ENCODE results near the gene NEDD9.
A peak's percentile ranks its signal among the peaks of the same experiment; 100 is the strongest.

Gene NEDD9

DNA sequence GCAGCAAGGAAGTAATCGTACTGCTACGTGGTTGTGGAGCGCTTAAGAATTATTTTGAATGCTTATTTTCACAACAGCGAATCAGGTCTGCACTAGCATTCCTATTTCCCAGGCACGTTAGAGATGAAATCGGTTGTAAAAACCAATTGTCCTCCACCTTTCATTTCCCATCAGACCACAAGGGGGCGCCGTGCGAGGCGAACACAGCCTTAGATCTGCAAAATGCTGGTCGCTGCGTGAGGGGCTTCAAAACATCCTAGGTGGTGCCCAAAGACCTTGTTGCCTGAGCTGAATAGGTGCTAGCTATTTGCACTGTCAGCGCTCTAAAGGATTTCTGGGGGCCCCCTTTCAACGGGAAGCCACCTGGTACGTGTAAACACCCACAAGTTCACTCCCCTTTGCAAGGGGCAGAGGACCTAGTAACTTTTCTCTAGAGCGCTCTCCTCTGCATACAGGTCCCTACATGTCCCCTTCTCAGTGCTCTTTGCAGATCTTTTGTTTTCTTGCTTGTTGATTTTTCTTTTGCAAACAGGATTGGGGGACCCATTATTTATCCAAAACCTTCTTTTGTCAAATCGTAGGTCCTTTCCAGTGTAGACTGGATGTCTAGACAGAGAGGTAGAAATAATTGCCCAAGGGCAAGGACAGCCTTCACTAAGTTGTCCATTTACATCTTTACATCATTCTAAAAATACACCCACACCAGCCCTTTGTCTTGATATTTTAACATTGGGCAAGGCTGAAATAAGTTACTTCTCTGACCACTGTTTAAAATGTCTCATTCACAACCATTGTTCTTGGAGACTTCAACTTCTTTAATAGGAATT is 59.8 kb downstream of the NEDD9 start:
- peak in 1 of 2 experiments; percentile 2 for DNase-seq

DNA sequence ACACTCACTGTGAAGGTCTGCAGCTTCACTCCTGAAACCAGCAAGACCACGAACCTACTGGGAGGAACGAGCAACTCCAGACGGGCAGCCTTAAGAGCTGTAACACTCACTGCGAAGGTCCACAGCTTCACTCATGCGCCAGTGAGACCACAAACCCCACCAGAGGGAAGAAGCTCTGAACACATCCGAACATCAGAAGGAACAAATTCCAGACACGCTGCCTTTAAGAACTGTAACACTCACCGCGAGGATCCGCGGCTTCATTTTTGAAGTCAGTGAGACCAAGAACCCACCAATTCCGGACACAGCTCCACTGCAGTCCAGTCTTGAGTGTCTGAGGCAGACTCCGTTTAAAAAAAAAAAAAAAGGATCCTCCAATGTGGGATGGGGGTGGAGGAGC is 60.5 kb downstream of the NEDD9 start:
- DNase-seq: no peak

DNA sequence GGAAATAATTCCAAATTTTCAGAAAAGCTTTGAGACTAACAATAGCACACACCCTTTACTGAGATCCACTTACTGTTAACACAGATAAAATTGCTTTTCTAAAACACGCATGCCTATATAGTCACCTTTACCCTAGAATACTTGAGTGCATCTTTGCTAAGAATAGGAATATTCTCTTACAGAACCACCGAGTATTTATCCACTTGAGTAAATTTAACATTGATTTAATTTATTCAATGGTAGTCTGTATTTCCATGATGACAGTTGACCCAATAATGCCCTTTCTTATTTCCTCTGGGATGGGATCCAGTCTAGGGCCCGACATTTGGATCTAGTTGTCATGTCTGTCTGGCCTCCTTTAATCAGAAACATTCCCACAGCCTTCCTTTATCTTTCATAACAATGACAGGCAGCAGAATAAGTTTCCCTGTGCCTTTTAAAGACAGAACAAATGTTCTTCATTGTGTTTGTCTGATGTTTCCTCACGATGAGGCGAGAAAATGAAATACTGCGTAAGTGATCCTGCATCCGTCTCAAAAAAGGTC is 64.3 kb downstream of the NEDD9 start:
- DNase-seq: no peak

DNA sequence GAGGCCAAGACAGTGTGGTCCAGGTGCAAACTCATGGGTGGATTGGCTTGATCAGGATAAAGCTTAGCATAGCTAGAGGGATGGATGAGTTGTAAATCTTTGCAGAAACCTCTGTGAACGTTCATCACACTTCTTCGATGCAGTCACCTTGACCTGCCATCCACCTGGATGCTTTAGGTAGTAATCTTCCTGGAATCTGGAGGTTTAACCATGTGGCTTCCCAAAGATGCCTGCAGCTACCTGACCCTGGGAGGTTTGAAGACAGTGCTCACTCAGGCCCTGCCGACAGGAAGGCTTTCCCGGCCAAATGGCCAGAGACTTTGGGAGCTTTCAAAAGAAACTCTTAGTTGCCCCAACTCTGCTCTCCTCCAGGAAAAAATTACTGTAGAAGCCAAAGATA is 65.5 kb downstream of the NEDD9 start:
- no peak for DNase-seq

DNA sequence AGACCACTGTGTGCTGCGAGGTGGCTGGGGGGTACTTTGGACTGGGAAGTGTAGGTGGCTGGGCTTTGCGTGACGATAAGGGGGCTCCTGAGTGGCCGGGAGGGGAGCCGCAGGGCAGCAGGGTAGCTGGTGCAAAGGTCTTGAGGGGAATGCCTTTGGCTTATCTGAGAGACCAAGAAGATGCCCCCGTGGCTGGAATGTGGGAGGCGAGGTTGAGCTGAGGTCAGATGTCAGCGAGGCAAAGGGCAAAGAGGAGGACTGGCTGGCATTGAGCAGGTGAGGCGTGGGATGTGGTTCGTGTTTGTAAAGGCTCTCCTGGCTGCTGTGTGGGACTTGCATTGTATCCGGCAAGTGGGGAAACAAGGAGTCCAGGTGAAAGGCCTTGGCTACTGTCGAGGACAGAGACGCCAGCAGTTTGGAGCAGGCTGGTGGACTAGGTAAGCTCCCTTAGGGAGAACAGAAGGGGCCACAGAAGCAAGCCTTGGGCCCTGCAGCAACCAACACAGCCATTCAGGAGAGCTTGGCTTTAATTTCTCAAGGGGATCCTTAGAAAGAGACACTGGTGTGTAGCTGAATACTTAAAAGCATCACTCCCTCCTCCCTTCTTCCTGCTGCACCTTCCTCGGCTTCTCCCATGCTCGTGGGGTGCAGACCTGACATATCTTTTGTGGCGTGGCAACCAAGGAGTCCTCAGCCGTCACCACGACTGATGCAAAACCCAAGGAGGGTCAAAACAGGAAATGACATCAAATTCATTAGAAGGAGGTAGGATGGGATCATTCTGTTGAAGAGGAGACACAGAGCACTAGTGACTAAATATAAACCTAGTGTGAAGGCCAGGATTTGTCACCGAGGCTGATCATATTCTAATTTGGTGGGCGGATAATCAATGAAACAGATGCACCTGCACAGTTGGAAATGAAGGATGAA is 67.5 kb downstream of the NEDD9 start:
- no peak for DNase-seq

DNA sequence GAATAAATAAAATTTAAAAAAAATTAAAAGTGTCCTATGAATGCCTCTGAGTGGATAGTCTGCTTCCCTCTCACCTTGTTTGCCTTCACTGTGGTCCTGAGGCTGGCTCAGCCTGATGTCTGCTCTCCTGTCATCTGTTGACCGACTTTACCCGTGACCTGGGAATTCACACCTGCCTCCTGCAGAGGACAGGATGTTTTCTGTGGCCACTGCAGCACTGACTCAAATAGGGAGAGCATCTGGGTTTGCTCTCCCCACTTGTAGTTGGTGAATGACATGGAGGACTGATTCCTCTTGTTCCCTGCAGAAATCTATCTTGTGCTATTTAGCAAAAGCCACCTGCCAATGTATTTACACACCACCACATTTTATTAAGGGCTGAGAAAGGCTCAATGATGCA is 68.5 kb downstream of the NEDD9 start:
- no peak for DNase-seq

DNA sequence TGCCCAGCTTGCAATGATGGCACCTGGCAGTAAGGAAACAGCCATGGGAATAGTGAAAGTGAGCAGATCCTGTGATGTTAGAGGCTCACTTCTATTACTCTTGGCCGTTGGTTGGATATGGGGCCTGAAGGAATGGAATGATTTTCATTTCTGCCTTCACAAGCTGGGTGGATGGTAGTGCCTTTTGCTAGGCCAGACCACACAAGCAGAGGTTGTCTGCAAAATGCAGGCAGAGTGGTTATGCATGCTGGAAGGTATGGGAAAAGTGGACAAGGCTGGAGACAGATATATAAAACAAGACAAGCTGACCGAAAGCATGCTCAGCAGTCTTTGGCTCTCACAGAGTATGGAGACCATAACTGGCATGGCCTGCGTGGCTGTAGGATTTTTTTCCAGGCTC is 70.2 kb downstream of the NEDD9 start:
- DNase-seq: no peak

DNA sequence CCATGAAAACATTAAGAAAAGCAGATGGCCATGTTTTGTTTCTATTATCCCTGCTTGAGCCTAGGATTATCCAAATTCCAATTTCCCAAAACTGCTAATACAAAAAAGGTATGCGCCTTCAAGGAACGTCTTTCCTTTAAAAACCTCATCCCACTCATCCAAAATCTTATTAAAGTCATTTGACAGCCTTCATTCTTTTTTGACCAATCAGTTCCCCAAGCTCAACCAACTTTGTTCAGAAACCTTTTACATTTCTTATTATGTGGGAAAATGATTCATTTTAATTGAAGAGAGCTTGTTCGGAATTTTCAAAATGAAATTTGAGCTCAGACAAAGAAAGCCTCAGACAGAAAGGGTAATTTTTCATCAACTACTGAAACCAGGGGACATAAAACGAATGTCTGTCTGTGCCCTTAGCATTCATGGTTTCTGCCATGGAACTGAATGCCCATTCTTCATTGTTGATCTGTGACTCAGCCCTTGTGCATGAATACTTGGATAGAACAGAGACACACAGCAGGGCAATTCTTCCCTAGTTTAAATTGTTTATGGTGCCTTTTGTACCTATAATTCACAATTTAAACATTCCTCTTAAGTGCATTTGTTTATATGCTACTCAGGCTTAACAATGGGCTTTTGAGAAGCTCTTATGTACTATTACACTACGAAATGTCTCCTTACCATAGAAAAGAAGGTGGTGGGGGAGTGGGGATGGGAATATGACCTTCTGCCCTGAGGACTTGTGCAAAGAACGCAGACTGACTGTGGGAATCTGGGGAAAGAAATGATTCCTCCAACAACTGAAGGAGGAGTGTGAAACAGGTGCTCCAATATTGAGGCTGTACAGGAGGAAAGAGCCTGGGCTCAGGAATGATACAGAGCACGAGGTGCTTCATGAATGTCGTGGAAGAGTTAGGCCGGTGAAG is 71.2 kb downstream of the NEDD9 start:
- no peak for DNase-seq

DNA sequence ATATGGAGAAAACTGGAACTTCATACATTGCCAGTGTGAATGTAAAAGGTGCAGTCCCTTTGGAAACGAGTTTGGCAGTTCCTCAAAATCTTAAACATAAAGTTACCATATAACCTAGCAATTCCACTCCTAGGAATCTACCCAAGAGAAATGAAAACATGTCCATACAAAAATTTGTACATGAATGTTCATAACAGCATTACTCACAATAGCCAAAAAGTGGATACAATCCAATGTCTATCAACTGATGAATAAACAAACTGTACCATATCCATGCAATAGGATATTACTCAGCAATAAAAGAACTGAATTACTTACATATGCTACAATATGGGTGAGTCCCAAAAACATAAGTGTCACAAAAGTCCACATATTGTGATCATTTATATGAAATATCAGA is 72.3 kb downstream of the NEDD9 start:
- DNase-seq: no peak

DNA sequence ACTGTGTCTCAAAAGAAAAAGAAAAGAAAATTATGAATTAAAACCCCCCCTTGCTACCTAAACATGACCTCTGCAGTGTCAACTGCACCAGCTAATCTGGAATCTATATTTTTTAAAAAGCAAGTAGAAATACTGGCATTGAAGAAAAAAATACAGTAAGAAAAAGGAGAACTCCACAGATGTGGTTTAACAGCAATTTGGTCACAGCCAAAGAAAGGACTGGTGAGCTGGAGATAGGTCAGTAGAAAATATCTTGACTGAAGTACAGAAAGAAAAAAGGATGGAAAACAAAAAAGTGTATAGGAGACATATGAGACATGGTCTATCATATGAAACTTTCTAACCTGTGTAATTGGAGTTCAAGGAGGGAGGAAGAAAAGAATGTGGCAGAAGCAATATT is 76.9 kb downstream of the NEDD9 start:
- DNase-seq: no peak

DNA sequence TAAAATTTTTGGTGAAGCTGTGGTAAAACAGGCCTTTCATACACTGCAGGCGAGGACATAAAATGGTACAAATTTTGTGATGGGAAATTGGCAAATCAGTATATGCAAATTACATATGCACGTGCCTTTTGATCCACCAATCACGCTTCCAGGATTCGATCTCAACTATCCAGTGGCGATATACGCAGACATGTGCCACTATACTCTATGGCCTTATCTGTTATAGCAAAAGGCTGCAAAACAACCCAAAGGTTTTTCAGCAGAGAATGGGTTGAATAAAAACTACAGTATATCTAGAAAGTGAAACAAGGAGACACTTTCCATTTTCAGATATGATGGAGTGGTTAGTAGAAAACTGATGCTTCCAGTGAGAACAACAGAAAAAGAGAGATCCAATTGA is 79.0 kb downstream of the NEDD9 start:
- DNase-seq: no peak

DNA sequence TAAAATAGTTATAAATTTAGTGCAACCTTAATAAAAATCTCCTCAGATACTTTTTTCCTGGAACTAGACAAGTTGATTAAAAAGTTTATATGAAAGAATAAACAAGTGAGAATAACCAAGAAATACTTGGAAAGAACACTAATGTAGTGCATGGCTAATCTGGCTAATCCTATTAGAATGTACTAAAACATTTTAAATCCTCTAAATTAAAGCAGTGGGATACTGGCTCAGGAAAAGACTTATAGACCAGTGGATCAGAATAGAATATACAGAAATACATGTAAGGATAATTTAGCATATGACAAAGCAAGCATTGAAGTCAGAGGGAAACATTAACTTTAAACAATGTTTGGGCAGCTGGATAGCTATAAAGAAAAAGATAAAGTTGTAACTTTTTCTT is 79.9 kb downstream of the NEDD9 start:
- no peak for DNase-seq

DNA sequence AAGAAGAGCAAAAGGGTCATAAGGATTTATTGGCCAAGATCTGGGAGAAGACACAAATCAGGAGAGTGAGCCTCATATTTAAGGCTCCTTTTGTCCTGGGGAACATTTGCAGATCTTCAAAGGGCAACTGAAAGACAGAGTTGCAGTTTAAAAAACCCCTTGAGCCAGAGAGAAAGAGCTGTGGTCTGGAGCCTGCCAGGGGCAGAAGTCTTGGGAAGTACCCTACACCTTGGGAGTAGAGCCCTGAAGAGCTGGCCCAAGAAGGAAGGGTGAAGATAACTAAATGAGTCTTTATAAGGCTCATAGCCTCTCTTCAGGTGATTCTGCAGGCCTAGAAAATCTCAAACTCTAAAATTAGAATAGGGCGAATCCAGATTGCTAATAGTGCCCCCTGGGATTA is 81.0 kb downstream of the NEDD9 start:
- no peak for DNase-seq

DNA sequence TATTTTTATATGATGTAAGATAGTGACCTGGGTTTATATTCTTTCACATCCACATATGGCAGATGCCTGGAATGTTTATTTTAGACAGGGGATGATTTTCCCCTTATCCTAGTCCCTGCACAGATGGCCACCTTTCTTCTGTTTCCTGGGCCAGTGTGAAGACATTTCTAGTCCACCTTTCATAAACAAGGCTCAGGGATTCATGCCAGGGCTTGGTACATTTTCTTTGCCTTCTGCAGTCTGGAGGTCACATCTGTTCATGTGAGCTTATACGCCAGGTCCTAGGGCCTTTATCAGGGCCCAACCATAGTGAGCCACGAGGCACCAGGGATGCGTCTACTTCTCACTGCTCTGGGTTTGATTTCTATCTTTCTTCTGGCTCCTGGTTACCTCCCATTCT is 82.9 kb downstream of the NEDD9 start:
- DNase-seq: no peak

DNA sequence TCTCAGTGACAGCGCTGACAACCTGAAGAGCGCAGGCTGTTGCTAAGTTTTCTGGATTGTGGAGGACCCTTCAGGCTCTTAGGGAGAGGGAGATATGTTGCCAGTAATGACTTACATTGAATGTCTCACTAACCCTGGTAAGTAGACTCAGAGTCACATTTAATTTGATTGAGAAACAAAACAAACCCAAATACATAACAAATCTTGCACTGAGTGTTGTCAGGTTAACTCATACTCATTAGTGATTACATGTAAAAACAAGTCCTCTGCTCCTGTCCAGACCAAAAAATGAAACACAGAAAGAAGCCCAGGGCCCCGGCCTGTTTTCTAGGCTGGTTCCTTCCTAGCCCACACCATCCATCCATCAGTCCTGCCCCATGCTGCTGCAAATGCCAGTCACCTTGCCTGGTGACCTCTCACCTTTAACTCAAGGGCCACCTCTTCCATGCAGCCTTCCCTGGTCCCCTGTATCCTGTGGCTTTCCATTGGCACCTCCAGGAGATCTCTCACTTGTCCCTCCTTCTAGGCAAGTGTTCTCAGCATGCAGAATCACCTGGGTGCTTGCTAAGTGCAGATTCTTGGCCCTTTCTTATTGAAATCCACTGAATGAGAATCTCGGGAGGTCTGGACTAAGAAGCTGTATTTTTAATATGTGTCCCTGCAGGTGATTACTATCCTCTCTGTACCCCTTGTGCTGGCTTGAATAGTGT is 86.2 kb downstream of the NEDD9 start:
- no peak for DNase-seq

DNA sequence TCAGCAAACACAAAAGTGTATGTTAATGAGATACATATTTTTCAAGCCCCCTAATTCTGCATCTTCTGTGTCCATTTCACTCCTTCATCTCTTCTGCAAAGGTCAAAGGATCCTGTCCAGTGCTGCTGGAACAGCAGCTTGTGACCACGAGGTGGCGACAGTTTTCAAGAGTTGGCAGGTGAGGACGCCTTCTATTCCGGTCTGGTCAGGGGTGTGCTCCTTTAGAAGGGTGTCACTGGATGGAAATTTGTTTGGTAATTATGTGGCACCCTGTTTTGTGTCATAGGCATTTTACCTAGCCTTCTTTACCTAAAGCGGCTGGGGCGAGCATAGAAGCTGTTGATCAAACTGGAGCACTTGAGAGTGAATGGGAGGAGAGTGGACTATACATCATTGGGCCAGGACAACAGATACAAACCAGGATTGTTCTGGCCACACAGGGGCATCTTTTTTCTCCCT is 88.0 kb downstream of the NEDD9 start:
- peak in 1 of 2 experiments; percentile 7 for DNase-seq

DNA sequence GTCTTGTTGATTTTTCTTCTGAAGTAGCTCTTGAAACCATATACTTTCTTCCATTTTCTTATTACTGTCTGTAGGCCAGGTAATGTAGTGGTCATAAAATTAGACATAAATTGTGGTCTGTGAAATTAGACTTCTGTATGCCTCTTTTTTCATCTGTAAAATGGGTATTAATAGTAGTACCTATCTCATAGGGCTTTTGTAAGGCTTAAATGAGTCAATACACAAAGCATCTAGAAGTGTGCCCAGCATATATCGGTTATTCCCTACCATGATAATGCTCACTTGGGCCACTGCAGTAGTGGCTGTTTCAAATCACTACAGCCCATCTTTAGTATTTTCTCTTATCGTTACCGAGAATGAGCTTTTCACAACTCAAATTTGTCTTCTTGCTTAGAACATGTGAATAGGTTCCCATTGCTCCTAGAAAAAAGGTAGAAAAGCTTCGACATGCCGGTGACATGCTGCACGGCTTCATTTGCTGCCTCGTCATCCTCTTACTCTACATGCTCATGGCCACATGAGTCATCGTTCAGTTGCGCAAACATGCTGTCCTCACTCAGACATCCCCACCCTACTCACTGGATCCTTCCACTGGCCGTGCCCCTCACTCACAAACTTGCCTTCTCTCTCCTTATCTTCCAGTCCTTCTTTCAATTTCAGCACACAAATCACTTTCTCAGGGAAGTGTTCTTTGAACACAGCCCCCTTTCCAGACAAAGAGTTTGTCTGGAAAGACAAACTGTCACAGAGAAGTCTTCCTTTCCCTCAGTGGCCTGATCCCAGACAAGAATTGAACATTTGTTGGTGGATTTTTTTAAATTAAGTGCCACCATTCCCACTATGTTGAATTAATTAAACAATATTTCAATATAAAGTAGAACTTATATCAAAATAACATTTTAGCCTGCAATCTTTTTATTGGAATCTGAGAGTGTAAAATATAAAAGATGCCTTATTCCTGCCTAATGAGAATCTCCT is 88.8 kb downstream of the NEDD9 start:
- no peak for DNase-seq

DNA sequence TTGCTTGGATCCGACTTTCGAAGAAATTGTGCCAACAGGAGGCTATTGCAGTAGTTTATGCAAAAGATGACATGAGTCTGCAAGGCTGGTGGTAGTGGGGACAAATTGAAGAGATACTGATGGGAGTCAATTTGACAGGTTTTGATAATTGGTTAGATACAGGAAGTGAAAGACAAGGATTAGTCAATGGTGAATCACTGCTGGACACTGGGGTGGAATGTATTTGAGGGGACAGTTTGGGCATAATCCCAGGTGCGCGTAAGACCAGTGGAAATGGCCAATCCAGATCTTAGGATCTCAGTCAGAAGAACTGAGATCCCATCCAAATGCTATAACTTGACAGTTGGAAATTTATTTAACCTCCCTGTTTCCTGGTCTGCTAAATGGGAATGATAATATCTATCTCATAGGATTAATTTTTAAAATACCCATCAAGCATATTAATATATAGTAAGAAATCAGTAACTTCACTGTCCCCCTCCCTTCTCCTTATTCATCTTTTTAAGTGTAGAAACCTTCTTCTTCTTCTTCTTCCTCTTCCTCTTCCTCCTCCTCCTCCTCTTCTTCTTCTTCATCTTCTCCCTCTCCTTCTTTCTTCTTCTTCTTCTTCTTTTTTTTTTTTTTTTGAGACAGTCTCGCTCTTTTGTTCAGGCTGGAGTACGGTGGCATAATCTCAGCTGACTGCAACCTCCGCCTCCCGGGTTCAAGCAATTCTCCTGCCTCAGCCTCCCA is 90.0 kb downstream of the NEDD9 start:
- DNase-seq: no peak

DNA sequence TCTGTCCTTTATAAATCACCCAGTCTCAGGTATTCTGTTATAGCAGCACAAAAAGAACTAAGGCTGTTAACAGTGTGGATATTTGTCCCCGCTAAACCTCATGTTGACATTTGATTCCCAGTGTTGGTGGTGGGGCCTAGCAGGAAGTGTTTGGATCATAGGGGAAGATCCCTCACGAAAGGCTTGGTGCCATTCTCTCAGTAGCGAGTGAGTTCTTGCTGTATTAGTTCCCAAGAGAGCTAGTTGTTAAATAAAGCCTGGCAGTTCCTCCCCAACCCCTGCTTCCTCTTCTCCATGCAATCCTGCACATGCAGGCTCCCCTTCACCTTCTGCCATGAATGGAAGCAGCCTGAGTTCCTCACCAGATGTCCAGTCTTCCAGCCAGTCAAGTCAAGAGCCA is 91.2 kb downstream of the NEDD9 start:
- no peak for DNase-seq

DNA sequence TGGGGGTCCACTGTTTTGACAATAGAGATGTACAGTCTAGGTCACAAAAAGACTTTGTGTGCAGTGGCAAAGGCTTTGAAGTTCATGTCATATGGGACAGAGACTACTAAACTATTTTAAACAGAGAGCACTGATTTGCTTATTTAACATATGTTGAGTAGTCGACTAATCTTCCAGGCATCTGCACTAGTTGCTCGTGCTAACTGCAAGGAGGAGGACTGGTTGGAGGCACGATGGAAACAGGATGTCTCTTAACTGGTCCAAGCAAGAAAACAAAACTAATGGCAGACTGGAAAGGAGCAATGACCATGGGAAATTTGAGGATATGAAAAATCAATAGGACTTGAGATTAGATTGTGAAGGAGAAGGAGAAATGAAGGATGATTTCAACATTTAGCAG is 92.4 kb downstream of the NEDD9 start:
- no peak for DNase-seq
